ENCODE data around the gene SLC7A11. TPM values are rescaled to one million over a fixed set of nuclear protein-coding genes. Genes with fewer than 3 reads are reported as not detected.
A peak's percentile ranks its signal among the peaks of the same experiment; 100 is the strongest.

Gene SLC7A11
- total RNA-seq = 10 to 100 TPM in 1 of 4 donors, 1 to 10 TPM in 3; 1.5 to 30.1 (median 7.9) TPM

GRCh38 chr4:138242076-138242833 lies at the start of gene SLC7A11:
SLC7A11 (minus strand) TSS chr4:138242349; CDS start chr4:138242069, 280 bp downstream.
- Histone ChIP-seq H3K36me3 (no peaks in the 10 kb centered on the region), H3K9me3 (no peaks in the 10 kb centered on the region), H3K27me3 (no peaks in the 10 kb centered on the region), H3K4me1 (peaks cover 0 to 22% (median 0%) of the 10 kb centered on the region in 3 donors), H3K27ac (peak within 1 kb of the TSS; percentile 42 to 83 (median 70)), H3K4me3 (peak within 1 kb of the TSS; percentile 23 to 51 (median 36))
- intact Hi-C loops (cut with DNase I) = no loop called here
- peak; percentile 8 for DNase-seq
- WGBS, 2 donors = 10 to 11% methylated on average over 12 of the region's 12 CpGs
- peak in 3 of 4 donors; percentile 20 to 86 (median 59) for TF ChIP-seq POLR2A (IDR thresholded peaks at IDR 0.05)
- TF ChIP-seq, protein P1, sequence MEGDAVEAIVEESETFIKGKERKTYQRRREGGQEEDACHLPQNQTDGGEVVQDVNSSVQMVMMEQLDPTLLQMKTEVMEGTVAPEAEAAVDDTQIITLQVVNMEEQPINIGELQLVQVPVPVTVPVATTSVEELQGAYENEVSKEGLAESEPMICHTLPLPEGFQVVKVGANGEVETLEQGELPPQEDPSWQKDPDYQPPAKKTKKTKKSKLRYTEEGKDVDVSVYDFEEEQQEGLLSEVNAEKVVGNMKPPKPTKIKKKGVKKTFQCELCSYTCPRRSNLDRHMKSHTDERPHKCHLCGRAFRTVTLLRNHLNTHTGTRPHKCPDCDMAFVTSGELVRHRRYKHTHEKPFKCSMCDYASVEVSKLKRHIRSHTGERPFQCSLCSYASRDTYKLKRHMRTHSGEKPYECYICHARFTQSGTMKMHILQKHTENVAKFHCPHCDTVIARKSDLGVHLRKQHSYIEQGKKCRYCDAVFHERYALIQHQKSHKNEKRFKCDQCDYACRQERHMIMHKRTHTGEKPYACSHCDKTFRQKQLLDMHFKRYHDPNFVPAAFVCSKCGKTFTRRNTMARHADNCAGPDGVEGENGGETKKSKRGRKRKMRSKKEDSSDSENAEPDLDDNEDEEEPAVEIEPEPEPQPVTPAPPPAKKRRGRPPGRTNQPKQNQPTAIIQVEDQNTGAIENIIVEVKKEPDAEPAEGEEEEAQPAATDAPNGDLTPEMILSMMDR (IDR thresholded peaks at IDR 0.05) = peak in 3 of 6 experiments; percentile 22 to 42 (median 31)

DNA sequence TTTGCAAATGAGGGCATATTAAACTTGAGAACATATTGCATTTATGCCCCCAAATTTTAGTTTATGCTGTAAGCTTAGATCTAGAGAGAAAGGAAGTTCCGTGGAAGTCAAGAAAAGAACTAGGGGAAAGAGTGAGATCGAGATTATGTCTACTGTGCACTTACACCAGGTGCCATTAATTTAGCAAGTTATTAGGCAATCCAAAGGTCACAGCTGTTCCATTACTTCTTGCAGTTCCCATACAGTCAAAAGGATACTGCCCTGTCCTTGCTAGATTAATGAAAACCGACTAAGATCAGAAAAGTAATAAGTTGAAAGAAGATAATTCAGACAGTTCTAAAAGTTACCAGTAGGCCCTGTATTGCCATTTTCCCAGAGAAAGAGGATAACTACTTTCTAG lies 49.3 kb upstream of the SLC7A11 start:
- no peaks in the 10 kb centered on the region for H3K27me3 ChIP-seq
- no peak overlapping the region for H3K4me3 ChIP-seq
- 79 to 85% methylated on average over 3 of the region's 3 CpGs for WGBS, 2 donors
- H3K27ac ChIP-seq = no peak overlapping the region
- TF ChIP-seq, protein P1 (IDR thresholded peaks at IDR 0.05) = no peak
- no peak for TF ChIP-seq POLR2A (IDR thresholded peaks at IDR 0.05)
- no peaks in the 10 kb centered on the region for H3K36me3 ChIP-seq
- DNase-seq = no peak
- H3K9me3 ChIP-seq = no peaks in the 10 kb centered on the region
- intact Hi-C loops (cut with DNase I) = no loop called here
- H3K4me1 ChIP-seq = no peaks in the 10 kb centered on the region

GRCh38 chr4:138290805-138291204 lies 48.7 kb upstream of the SLC7A11 start:
- H3K27me3 ChIP-seq = no peaks in the 10 kb centered on the region

DNA sequence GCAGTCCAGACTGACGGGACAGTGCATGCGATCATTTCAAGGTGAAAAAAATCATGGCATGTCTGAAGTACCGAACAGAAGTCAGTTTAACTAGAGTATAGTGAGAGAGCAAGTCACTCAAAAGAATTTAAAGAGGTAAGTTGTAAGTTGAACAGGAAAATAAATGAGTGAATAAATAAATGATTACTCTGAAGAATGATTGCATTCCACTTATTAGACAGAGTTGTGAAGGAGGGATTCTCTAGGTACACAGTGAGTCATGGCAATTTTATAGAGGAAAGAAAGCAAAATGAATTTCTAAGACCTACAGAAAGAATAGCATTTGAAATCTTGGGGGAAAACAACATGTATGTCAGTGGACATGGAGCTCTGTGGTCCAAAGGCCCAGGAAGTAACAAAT lies 37.1 kb upstream of the SLC7A11 start:
- Histone ChIP-seq H3K4me3 (no peak overlapping the region), H3K36me3 (no peaks in the 10 kb centered on the region), H3K27ac (no peak overlapping the region), H3K4me1 (peaks cover 0 to 3% (median 0%) of the 10 kb centered on the region in 3 donors), H3K27me3 (no peaks in the 10 kb centered on the region), H3K9me3 (no peaks in the 10 kb centered on the region)
- no peak for DNase-seq
- intact Hi-C loops (cut with DNase I) = no loop called here
- 90% methylated on average over 3 of the region's 3 CpGs for WGBS, 2 donors
- TF ChIP-seq, protein P1 (IDR thresholded peaks at IDR 0.05) = no peak
- no peak for TF ChIP-seq POLR2A (IDR thresholded peaks at IDR 0.05)

More at GRCh38 chr4:138290805-138291204, 48.7 kb upstream of the SLC7A11 start:
- Histone ChIP-seq H3K4me1 (no peaks in the 10 kb centered on the region), H3K27ac (no peak overlapping the region), H3K36me3 (no peaks in the 10 kb centered on the region), H3K4me3 (no peak overlapping the region), H3K9me3 (no peaks in the 10 kb centered on the region)
- WGBS, 2 donors = 79 to 82% methylated on average over 2 of the region's 2 CpGs
- intact Hi-C loops (cut with DNase I) = no loop called here
- no peak for DNase-seq
- TF ChIP-seq POLR2A (IDR thresholded peaks at IDR 0.05) = no peak
- TF ChIP-seq, protein P1 (IDR thresholded peaks at IDR 0.05) = no peak

DNA sequence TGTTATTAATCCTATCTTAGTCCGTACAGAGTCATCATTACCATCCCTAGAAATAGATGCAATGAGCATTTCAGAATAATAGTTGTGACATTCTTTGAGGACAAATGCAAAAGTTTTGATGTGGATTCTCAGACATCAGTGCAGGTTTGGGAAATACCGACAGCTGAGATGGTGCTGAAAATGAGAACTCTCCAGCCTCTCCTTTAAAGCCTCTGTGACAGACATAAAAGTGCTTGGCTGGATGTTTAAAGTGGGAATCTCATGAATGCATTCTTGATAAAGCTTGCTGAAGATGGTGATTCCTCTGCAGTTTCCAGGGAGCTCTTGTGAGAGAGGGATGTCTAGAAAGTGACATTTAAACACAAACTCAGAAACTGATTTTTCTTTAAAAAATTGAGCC lies 35.0 kb upstream of the SLC7A11 start:
- TF ChIP-seq POLR2A (IDR thresholded peaks at IDR 0.05) = no peak
- TF ChIP-seq, protein P1 (IDR thresholded peaks at IDR 0.05) = no peak
- H3K27me3 ChIP-seq = no peaks in the 10 kb centered on the region
- H3K9me3 ChIP-seq = no peaks in the 10 kb centered on the region
- no peak for DNase-seq
- H3K27ac ChIP-seq = no peak overlapping the region
- no peaks in the 10 kb centered on the region for H3K36me3 ChIP-seq
- no peak overlapping the region for H3K4me3 ChIP-seq
- peaks cover 0 to 3% (median 0%) of the 10 kb centered on the region in 3 donors for H3K4me1 ChIP-seq
- 91 to 93% methylated on average over 2 of the region's 2 CpGs for WGBS, 2 donors
- intact Hi-C loops (cut with DNase I) = no loop called here
